Lower leg skin (tissue), 3 donors: ENCODE results near the gene SPAG9.

Source experiments
- POLR2A ChIP-seq, 2 donors: fragments of 450-650 bp; IDR thresholded peaks; one replicate each; pipeline ENCODE4 v1.6.1; 2016 to 2017; ENCODE audit warnings: antibody characterized with exemption in 2 of 2, mild to moderate bottlenecking in 1 of 2, moderate library complexity in 1 of 2
- TF ChIP-seq, protein P1 (sequence below), 3 donors: fragments of 450-650 bp; IDR thresholded peaks; one replicate each; pipeline ENCODE4 v1.5.1; 2016; ENCODE audit warnings: antibody characterized with exemption in 3 of 3, mild to moderate bottlenecking in 3 of 3, moderate library complexity in 2 of 3

DNA sequence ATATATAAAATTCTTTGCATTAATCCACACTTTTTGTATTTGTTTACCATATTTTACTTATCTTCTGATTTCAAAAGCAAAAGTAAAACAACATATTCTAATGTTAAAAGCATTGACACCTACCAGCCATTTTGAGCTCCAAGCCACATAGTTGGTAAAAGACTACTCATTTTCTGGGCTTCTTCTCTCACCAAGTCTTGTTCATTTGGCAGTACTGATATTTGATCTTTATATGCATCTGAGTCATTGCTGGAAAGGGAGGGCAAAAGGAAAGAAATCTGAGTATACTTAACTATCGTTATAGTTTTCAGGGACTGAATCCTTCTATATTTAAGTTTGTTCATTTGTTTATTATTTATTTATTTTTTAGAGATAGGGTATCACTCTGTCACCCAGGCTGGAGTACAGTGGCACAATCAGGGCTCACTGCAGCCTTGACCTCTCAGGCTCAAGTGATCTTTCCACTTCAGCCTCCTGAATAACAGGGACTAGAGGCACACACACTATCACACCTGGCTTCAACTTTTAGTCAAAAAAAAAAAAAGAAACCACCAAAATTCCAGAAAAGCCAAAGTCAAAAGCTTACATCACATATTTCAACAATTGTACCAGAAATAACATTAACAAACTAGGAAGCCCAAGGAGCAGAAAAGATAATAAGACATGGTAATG lies 133.5 kb downstream of the SPAG9 start:
- TF ChIP-seq, protein P1, sequence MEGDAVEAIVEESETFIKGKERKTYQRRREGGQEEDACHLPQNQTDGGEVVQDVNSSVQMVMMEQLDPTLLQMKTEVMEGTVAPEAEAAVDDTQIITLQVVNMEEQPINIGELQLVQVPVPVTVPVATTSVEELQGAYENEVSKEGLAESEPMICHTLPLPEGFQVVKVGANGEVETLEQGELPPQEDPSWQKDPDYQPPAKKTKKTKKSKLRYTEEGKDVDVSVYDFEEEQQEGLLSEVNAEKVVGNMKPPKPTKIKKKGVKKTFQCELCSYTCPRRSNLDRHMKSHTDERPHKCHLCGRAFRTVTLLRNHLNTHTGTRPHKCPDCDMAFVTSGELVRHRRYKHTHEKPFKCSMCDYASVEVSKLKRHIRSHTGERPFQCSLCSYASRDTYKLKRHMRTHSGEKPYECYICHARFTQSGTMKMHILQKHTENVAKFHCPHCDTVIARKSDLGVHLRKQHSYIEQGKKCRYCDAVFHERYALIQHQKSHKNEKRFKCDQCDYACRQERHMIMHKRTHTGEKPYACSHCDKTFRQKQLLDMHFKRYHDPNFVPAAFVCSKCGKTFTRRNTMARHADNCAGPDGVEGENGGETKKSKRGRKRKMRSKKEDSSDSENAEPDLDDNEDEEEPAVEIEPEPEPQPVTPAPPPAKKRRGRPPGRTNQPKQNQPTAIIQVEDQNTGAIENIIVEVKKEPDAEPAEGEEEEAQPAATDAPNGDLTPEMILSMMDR (IDR thresholded peaks at IDR 0.05) = no peak
- TF ChIP-seq POLR2A (IDR thresholded peaks at IDR 0.05) = no peak
